CD1c-positive myeloid dendritic cell (primary cell): ENCODE results near the gene SPRY1.

Source experiments
- DNase-seq: peaks from one replicate; pipeline ENCODE4 v3.0.0-alpha.2; 2016; ENCODE audit errors: extremely low spot score

The SPRY1 gene

DNA sequence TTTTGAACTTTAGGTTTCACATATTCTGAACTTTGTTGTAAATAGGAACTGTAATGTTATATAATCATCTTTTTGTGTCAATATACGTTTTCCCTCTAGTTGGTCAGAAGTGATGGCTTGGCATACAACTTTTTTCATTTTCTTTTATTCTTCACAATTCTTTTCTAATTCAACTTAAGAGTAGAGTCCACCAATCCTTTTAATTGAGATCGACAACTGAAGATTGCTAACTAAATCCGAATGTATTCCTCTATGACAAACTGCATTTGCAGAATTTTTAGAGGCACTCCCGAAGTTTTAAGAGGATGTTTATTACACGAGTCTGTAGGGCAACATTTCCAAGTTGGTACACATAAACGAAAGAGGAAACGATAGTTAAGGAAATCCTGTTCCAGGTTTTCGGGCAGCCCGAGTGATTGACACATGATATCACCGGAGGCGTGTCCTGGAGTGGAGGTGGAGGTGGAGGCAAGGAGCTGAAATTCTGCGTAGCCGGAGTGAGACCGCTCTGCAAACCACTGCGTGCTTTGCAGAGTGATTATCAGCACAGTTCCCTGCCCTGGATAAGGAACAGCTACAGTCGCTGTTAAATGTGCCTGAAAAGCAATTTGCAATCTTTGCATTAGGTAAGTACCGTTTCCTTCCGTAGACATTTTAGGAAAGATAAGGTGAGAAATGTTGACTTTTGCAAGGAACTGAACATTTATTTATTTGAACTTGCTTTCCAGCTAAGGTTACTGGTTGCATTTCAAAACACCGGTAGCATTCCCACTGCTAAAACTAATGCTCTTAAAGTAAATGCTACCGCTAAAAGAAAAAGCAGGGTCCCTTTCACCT lies at the start of gene SPRY1:
Gene SPRY1 (plus strand): TSS at position 489 of the 837 bp plus-strand sequence. CDS start 4,797 bp downstream, outside the sequence.
- DNase-seq, result peak; percentile 89

DNA sequence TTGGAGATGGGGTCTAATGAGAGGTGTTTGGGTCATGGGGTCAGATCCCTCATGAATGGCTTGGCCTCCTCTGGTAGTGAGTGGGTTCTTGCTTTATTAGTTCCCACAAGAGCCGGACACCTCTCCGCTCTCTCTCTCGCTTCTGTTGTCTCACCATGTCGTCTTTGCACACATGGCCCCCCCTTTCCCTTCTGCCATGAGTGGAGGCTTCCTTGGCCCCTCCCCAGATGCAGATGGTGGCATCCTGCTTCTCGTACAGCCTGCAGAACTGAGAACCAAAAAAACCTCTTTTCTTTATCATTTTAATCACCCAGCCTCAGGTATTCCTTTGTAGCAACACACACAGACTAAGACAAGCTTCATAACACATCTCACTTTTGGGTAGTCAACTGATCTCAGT lies 49.6 kb upstream of the SPRY1 start:
- DNase-seq, result no peak

DNA sequence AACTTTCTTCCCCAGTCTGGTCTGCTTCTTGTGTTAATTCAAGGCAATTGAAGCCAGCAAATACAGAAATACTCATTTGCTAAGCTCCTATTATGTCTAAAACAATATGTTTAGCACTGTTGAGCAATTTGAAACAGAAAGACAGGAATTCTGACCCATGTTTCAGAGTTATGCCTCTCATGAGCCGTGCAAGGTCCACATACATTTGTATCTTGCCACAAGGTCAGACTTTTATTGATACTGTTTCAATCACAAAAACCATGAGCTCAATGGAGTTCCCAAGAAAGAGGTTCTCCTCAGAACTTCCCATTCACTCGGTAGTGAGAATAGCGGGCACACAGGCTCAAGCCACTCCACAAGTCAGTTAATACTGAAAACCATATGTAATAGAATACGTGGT lies 47.6 kb upstream of the SPRY1 start:
- DNase-seq, result no peak

DNA sequence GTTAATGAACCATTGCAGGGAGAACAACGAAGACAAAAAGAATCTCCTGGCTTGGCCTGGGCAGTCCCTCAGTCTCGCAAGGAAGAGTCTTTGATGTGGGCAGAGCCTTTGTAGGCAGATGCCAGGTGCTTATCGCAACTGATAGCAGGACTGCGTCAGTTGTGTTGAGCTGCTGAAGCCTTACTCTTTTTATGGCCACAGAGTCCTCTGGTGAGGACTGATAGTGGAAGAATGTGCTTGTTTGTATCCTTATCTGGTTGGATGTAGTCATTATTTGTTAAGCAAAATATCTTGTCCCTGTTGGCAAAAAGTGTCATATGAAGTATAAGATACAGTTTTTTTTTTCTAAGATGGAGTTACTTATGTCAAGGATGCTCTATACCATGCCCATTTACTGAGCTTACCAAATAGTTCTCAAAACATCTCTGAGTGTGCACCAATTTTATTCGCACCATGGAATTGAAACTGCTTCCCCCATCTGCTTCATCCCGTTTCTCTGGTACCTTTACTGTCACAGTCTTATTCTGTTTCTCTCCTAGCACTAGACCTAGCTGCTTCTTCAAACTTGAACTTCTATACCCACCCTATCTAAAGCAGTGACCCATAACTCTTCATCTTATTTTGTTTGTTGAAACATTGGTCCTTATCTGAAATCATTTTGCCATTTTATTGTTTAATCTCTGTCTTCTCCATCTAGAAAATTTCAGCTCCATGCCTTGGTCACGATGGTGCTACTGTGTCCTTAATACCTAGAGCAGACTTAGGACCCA lies 47.0 kb upstream of the SPRY1 start:
- DNase-seq, result no peak

- no peak for DNase-seq
Observed at GRCh38 chr4:123350191-123350544, 46.4 kb upstream of the SPRY1 start.

DNA sequence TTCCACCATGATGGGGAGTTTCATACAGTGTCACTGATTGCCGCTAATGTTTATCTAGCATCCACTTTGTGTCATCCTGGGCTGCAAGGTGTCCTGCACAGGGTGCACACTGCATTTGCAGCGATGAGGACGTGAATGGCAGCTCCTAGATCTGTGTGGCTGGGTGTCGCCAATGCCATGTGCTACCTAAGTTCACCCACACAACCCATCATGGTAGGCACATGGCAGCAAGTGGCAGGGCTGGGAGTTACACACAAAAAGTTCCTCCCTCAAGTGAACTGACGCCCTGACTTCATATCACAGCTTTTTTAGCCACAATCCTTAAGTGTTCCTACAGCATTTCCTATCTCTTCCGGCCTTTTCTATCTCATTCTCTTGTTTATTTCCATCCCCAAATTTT lies 45.9 kb upstream of the SPRY1 start:
- DNase-seq, result no peak

DNA sequence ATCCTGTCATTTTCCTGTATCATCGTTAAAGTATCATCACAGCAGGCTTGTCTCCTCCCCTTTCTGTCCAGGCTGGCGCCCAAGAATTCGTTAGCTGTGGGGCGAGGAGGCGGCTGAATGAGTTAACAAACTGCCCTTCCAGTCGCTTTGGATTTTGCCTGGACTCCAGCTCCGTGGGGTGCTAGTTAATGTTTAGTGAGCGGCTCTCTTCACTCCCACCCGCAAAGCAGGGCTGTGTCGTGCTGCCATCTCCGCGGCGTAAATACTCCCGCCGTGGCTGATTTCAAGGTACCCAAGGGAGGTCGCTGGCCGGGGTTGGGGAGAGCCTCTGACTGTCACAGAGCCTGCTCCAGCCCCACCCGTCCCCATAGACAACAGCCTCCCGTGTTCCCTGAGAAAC lies 44.9 kb upstream of the SPRY1 start:
- DNase-seq, result no peak

DNA sequence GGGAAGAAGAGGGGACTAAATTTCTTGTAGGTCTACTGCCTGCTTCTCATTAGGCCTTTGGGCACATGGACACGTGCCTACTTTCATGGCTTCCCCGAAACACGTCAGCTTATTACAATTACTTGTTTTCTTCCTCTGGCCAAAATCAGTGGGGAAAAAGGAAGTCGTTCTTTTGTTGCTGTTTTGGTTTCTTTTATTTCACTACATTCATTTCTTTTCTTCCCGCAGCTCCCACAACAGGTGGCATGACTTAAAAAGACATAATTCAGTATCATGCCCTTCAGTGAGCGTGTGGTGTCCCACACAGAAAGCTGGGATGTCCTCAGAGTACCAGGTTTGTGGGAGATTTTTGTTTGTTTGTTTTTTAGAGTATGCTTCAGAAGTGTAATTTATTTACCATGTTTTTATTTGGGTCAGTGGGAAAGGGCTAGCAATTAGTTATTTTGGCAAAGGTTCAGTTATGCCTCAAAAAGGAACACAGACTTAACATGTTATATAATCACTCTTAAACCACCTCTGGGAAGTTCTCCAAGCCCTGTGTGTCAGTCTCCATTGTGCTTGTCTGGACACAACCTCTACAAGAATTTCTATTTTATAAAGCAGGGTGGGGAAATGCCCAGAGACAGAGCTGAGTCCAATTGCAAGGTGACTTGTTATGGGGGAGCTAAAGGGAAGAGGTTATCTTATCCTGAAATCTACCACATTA lies 44.2 kb upstream of the SPRY1 start:
- DNase-seq, result peak; percentile 11

DNA sequence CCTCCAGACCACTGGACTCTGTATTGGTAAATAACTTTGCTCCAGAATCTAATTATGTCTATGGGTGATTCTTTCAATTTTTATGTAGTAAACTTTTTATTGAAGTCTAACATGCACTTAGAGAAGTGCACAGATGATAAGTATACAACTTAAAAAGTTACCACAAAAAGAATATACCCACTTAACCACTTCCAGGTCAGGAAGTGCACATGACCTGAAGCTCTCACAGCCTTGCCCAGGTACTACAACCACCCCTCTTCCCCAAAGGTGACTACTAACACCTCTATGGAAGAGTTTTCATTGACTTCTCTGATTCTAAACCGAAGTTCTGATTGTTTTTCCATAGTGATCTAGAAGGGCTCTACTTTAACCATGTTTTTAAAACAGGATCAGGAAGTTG lies 43.6 kb upstream of the SPRY1 start:
- no peak for DNase-seq

- DNase-seq, result no peak
Observed at GRCh38 chr4:123353656-123354055, 42.9 kb upstream of the SPRY1 start.

DNA sequence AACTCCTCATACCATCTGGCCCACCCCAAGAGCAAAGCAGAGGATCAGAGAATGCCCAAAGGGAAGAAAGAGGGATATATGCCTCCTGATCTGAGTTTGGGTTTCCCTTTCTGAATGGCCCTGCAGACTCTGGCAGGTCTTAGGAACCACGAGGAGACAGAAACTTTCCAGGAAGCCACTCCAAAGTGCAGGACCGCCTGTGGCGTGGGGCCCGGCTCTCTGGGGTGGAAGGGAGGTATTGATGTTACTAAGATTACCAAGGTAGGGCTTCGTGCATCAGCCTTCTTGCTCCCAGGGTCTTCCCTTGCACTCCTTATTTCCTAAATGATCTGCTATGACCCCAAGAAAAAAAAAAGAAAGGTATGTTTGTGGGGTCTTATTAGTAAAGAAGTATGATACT lies 41.9 kb upstream of the SPRY1 start:
- DNase-seq, result no peak

- no peak for DNase-seq
Observed at GRCh38 chr4:123356921-123357320, 39.7 kb upstream of the SPRY1 start.

- DNase-seq, result no peak
Observed at GRCh38 chr4:123359449-123360315, 36.9 kb upstream of the SPRY1 start.

DNA sequence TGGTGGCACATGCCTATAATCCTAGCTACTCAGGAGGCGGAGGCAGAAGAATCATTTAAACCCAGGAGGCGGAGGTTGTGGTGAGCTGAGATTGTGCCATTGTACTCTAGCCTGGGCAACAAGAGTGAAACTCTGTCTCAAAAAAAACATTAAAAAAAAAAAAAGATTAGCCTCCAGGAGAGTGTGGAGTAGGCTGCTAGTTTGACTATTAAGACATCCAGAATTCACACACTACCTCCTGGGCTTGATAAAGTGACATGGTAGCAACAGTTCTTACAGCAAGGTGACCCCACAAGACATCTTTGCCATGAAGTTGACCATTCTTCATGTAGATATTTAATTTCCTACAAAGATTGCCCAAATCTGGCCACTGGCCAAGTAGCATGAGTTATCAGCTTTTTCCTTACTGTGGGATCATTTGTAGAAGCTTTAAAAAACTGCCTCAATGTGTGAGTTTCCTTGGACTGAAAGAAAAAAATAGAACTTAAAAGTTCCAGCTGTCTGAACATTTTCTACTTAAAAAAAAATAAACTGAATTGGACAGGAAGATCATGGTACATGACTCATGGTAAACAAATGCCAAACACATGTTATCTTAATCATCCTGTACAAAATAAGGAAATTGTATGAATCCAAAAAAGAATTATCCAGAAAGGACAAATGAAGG lies 35.3 kb upstream of the SPRY1 start:
- DNase-seq, result no peak

DNA sequence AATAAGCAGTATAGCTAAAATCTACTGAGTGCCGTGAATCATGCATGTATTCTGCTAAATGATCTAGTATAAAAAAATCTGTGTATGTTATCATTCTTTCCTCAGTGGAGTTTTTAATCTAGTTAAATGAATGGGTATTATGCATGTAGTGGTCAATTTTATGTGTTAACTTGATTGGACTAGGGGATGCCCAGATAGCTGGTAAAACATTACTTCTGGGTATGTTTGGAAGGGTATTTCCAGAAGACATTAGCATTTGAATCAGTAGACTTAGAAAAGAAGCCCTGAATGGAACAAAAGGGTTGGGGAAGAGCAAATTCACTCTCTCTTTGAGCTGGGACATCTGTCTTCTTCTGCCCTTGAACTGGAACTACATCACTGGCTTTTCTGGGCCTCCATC lies 34.5 kb upstream of the SPRY1 start:
- DNase-seq, result no peak

- DNase-seq, result no peak
Observed at GRCh38 chr4:123363729-123364128, 32.9 kb upstream of the SPRY1 start.

GRCh38 chr4:123364906-123365305 lies 31.7 kb upstream of the SPRY1 start:
- no peak for DNase-seq

DNA sequence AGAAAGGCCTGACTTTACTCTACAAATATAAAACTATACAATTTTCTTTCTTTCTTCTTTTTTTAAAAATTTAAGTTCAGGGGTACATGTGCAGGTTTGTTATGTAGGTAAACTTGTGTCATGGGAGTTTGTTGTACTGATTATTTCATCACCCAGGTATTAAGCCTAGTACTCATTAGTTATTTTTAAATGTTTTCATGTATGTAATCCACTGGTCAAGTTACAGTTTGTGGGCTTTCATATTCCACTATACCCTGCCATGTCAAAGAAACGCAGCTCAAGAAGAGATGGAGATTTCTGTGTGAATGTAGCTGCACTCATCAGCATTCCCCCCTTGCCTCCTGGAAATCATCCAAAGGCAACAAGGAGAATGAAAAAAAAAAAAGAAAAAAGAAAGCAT lies 31.2 kb upstream of the SPRY1 start:
- DNase-seq, result no peak

DNA sequence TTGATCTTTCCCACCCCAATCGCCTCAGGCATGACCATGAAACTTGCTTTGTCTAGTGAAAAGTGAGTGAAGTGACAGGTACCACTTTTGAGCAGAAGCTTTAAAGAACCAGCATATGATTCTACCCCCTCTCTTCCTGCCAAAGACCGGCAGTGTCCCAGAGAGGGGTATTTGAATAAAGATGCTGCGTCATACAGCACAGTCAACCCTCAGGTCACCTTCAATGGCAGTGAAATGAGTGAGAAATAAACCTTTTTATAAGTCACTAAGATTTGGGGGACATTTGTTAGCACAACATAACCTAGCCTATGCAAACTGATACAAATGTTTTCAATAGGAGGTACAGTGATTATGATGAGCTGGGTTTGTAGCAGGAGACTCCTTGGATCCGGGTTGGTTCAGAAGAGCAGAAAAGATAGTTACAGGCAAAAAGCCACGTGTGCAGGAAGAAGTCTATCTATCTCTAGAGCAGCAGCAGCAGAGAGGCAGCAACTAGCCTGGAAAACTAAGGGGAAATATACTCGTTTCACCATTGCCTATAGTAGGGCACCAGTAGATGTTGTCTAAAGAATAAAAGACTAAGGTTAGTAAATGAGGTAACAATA lies 30.3 kb upstream of the SPRY1 start:
- DNase-seq, result no peak

DNA sequence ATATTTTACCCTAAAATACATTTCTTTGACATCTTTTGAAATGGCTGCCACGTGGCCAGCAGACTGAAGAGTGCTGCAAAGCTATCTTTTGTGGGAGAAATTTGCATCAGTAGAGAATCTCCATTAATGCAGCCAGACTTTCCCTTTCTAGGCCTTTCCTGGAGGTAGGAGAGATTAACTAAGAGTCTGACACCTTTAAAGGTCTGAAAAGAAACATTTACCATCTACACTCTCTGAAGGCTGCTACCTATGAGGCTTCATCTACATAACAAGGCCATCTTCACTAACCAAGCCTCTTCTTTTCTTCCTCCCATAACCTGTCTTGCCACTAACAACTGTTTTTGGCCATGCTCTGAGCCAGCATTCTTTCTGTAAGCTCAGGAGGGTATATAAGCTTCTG lies 17.8 kb upstream of the SPRY1 start:
- no peak for DNase-seq

- no peak for DNase-seq
Observed at GRCh38 chr4:123379392-123379791, 17.2 kb upstream of the SPRY1 start.
